ENCODE data around the gene ZNF385B. TPM values are rescaled to one million over a fixed set of nuclear protein-coding genes. Genes with fewer than 3 reads are reported as not detected.

Gene ZNF385B
- total RNA-seq, 1 donor from 2014 or later = 1.2 TPM

DNA sequence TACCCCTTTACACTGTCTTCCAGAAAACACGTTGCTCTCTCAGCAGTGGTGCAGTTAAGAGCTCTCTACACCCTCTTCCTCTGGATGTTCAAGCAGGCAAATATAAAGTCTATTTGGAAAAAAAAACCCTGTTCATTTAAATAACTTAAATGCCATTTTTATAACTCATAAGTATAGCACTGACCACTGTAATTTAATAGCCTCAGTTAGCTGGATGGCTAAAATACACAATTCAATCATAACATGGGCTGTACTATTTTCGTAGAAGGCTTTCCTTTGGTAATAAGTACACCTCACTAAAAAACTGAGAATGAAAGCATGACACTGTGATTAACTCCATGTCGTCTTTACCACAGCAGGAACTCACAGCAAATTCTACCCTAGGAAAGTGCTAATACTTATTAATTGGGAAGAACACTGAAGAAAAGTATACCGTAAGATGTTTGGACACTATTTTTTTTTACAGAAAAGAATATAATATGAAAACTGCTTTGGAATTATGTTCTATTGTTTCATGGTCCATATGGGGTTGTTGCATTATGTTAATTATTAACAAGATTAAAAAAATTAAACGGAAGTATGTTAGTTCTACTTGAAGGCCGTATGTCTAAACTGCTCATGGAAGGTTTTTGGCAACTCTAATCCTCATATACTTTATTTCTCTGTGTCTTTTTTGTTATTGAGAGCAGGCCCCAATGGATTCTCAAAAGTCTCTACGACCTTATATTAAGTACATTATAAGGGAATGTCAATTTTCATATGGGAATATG, 269.1 kb downstream of the ZNF385B start:
- DNase-seq (ENCODE audit: low read depth) = peak; percentile 63

DNA sequence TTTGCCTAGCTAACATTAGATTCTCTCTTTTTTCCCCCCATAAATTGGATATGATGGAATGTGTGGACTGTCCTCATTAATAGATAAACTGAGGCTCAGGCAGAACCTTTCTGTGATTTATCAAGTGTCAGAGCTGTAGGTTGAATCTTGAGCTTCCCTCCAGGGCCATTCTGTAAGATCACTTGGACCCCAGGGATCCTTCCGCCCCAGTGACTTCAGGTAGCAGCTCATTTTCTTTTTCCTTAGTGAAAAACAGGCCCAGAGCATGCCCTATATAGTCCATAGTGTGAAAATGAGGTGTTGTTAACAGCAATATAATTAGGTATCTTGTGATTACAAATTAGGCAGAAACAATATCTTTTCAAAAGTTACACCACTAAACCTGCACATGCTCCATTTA, 269.7 kb downstream of the ZNF385B start:
- no peak for DNase-seq (ENCODE audit: low read depth)

DNA sequence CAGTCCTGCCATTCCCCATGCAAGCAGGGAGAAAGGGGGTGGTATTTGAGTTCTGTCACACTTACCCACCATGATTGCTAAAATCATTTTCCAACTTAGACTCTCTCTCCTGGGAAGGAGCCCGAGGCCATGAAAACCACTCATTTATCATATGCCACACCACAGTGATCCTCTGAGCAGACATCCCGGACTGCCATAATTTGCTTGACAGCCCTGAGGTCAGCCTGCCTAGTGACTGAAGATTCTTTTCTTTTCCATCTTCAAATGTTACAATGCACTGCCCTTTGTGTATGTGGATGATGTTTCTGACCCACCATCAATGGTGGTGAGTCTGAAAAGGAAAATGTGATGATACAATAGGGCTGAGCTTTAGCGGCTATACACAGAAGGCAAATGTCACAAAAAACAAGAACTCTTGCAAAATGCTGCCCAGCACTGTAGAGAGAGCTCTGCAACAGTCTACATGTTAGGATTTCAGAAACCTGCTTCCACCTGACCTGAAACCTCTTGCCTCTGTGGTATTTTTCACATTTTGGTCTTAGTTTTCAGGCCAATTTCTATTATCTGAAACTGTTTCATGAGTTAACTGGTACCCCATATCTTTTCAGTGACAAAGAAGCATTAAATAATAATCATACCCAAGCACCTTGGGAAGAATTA, 272.8 kb downstream of the ZNF385B start:
- DNase-seq (ENCODE audit: low read depth) = no peak

DNA sequence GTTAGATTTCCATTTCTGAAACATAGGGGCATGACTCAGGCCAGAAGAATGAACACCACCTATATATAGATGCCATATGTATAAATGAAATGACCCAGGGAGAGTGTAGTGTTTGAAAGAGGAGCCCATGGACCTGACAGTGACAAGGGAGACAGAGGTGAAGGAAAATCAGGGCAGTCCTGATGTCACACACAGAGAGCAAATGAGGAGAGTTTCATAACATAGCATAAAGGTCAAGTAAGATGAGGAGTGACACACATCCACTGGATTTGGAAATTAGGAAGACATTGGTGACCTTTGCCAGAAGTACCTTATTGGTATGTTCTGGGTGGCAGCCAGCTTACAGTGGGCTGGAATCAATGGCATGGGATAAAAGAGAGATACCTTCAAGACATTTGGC, 276.7 kb downstream of the ZNF385B start:
- no peak for DNase-seq (ENCODE audit: low read depth)

DNA sequence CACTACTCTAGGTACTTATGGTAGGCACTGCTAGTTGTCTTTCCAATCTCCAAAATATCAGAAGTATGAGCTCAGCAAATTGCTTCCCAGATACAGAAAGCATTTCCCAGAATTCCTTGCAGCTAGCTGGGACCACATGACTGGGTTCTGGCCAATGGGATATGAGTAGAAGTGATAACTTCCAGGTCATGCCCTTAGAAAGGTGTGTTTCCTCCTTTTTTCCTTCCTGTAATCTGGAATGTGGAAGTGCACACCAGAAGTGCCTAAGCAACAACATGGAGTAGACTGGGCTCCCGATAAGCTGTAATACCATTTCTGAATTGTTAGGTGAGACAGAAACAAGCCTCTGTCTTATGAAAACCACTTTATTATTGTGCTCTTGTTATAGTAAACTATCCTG, 279.8 kb downstream of the ZNF385B start:
- DNase-seq (ENCODE audit: low read depth) = no peak

DNA sequence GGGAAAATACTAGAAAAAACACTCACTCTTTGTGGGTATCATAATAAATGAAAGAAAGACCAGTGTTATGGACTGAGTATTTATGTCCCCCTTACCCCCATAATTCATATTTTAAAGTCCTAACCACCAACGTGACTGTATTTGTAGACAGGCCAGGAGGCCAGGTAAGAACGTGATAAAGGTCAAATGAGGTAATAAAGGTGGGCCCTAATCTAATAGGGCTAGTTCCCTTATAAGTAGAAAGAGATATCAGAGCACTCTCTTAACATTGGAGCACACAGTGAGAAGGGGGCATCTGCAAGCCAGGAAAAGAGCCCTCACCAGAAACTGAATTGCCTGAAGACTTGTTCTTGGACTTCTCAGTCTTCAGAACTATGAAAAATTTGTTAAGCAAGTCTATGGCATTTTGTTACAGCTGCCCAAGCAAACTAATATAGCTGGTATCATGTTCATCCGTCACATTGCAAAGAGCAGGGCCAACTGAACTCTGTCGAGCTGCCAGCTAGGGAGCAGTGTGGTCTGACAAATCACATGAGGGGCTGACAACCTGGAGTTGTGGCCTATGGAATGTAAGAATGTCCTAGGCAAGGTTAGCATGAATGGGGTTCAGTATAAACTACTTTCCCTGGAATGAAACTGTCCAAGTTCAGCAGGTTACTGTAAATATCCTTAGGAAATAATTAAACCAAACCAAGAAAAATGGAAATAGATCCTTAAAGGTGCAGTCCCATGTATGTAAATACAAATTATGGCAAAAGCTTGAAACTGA, 280.9 kb downstream of the ZNF385B start:
- DNase-seq (ENCODE audit: low read depth) = peak; percentile 61

DNA sequence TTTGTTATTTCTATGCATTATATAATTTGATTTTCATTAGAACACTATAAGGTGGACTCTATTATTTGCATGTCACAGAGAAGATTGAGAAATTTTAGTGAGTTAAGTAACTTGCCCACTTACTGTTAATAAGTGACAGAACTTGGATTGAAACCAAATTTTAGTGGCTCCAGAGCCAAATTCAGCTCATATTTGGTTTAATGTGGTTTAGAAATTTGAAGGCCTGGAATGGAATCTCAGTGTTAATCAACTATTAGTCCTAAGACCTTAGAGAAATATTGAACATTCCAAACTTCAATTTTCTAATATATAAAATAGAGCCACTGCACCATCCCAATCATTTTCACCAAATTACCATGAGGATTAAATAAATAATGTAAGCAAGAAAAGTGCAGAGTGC, 281.6 kb downstream of the ZNF385B start:
- DNase-seq (ENCODE audit: low read depth) = no peak

DNA sequence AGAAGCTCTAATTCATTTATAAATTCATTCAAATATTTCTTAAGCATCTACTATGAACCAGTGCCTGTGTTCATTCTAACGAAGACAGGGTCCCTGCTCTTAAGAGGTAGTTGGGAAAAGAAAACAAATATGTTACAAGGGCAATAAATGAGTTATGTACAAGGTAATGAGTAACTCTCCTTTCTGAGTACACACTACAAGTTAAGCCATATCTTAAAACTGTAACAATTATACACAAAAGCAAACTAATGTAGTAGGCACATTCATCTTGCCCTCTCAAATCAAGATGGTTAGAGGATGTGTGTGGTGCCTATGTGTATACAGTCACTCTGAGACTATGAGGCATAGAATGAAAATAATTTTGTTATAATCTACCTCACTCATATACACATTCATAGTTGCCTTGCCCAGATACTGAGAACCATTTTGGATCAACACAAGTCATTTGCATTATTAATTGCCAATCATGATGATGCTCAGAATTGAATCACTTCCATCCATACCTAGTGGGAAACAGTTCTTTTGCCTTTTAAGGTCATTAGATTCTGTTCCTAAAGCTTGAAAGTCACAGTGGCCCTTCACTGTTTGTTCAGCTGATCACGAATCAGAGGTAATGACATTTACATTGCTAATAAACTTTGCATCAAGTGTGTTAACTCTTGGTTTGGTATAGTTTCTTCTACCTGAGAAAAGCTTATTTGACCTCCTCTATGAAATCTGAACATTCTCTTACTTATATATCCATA, 283.1 kb downstream of the ZNF385B start:
- DNase-seq (ENCODE audit: low read depth) = no peak

DNA sequence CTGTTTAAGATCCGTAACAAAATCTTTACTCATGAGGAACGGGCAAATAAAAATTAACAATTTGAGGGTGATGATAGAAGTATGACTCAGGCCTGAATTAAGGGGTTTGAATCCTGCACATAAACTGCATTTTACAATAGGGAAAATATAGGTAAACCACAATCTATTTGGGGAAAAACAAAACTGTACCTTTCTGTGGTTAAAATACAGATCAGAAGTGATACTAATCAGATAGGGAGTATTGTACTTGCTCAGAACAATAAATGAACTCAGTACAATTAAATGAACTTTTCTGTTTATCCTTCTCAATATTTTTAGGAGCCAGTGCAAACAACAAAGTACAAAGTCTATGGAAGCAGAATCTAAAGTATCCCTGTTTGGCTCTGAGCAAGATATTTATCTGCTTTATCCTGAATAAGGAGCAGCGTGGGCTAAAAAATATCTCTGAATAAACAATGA, 287.3 kb downstream of the ZNF385B start:
- DNase-seq (ENCODE audit: low read depth) = no peak

DNA sequence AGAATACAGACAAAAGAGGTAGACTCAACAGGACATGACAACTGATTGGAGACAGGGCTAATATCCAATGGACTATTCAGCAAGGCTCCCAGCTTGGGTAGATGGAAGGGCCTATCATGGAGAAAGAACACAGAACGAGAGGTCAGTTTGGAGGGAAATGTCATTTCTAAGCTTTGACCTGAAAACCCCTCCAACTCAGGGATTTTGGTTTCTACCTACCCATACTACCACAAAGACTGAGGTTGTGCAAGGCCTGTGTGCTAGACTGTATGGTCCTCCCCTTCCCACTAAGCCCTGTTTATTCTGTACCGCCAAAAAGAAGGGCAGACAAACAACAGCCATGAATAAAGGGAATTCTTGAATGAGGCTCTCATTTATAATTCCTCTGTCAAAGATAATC, 288.9 kb downstream of the ZNF385B start:
- DNase-seq (ENCODE audit: low read depth) = no peak

DNA sequence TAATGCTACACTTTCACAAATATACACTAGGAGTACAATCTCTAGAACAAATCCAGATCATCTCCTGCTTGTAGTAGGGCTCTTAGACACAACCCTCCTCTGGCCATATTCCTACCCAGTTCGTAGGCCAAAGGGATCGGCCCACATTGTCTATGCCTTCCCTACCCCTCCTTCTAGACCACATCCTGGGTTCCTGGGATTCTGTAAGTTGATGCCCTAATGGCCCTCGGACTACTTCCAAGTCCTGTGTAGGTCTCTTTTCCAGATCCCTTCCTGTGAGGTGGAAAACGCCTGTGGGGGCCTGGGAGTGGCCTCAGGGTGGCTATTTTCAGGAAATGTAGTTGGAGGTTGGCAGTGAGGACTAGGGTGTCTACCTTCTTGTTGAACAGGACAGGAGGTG, 289.7 kb downstream of the ZNF385B start:
- DNase-seq (ENCODE audit: low read depth) = no peak

DNA sequence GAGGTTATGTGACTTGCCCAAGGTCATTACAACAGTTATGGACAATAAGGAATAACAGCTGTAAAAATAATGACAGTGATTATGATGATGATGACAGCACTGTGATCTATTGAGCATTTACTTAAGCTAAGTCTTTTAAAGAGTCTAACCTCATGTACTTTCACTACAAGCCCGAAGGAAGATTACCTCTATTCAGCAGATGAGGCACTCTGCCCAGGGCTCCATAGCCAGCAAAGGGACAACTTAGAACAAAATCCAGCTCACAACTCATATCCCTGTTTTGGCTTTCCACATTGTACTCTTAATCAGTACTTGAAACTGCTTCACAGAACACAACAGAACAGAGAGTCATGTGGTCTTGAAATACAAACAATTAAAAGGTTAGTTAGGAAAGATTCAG, 290.2 kb downstream of the ZNF385B start:
- no peak for DNase-seq (ENCODE audit: low read depth)

DNA sequence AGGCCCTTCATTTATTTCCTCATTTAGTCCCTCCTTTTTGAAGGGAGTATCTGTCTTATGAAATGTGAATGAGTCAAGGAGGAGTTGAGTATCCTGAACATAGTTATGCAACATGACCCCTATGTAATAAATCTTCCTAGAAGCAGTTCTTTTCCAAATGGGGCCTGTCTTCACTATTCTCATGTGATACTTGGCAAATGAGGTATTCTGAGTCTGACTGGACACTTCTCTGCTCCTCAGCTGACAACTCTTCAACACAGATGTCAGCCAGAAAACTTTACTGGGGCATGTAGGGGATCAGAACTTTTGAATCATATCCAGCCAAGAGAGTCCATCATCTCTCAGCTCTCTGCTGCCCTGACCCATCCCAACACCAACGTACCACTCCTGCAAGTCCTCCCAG, 291.6 kb downstream of the ZNF385B start:
- peak; percentile 64 for DNase-seq (ENCODE audit: low read depth)

DNA sequence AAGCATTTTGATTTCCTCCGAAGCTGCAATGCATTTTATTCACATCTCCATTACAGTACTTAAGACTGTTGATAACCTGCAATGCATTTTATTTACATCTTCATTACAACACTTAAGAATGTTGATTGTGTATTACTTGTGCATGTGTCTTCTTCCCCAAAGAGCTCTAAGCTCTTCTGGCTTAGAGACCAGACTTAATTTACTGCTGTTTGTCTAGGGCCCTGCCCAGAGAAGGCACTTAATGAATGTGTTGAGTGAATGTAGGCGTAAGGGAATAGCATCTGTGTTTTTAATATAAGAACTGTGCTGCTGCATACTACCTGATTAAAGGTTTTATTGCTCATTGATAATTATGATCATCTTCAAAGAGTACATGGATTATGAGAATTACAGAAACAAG, 295.6 kb downstream of the ZNF385B start:
- no peak for DNase-seq (ENCODE audit: low read depth)

DNA sequence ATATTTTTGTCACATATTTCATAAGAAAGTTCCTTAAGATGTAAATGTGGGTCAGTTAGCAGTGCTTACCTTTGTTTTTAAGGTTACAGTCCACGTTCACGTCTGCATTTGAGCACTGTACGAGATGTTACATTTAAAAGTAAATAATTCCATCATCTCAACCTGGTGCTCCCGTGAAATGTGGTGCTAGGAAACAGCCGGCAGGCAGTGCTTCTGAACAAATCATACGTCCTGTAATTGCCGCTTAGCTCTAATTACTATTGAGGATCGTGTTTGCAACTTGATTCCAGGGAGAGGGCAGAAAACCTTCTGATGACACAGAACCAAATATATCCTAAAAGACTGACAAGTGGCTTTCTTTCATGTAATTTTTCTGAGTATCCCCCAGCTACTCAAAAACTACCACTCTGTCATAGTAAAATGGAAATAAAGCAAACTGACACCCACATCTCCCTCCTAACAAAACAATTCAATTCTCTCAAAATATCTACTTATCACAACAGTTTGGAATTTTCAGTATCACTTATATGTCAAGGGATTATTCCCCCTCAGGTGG, 299.0 kb downstream of the ZNF385B start:
- DNase-seq (ENCODE audit: low read depth) = peak; percentile 19

DNA sequence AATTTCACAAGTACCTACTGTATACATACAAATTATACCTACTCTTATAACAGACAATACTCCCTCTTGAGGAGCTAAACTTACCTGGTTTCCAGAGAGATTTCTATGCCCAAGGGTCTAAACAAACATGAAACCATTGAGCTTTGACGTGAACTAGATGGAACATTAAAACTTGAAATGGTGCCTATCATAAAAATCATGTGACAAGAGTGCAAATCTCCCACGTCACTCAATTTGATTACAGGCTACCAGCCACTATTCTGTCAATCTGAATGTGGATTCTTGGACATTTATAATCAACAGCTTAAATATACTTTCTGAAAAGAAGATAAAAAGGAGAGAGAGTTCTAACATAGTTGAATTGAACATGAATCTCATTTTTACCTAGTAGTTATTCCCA, 299.7 kb downstream of the ZNF385B start:
- DNase-seq (ENCODE audit: low read depth) = no peak

DNA sequence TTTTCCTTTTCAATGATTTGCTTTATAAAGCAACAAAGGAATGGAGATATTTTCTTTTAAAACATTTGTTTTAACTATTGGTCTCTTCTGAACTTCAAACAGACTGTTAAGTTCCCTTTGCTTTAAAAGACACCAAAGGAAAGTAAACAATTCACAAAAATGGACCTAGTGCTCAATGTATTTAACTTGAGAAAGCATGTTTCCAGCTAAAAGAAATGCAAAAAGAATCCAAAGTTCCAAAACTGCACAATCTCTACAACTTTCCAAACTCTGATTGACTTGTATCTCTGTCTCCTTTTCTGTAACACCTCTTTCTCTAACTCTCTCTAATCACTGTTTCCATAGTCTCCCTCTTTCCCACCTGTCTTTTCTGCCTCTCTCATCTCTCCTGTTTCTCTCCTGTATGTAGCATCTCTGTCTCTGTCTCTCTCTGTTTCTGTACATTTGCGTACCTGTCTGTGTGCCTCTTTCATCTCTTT, 301.1 kb downstream of the ZNF385B start:
- DNase-seq (ENCODE audit: low read depth) = no peak

DNA sequence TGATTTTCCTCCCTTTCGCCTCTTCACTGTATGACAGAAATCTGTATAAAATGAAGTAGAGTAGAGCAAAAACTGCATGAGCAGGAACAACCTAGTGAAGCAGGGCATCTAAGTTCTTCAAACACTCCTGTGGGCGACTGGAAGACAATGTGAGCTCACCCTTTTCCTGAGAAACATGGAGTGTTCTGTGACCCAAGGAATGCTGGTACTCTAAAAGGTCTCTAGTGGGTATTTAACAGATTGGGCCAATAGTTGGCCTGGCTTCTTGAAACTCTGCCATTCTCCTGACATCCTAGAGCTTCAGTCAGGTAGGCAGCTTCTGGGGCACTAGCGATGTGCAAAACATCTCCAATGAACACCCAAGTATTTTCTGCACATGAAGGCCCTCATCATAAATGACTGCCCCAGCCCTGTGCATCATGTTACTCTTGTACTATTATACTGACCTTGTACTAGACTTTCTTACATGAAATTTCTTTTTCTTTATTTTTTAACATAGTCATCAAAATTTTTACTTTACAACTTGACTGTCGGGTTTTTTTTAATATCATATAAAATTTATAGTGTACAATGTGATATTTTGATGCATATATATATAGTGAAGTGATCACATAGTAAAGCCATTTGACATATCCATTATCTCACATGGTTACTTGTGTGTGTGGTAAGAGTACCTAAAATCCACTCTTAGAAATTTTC, 302.2 kb downstream of the ZNF385B start:
- DNase-seq (ENCODE audit: low read depth) = no peak

DNA sequence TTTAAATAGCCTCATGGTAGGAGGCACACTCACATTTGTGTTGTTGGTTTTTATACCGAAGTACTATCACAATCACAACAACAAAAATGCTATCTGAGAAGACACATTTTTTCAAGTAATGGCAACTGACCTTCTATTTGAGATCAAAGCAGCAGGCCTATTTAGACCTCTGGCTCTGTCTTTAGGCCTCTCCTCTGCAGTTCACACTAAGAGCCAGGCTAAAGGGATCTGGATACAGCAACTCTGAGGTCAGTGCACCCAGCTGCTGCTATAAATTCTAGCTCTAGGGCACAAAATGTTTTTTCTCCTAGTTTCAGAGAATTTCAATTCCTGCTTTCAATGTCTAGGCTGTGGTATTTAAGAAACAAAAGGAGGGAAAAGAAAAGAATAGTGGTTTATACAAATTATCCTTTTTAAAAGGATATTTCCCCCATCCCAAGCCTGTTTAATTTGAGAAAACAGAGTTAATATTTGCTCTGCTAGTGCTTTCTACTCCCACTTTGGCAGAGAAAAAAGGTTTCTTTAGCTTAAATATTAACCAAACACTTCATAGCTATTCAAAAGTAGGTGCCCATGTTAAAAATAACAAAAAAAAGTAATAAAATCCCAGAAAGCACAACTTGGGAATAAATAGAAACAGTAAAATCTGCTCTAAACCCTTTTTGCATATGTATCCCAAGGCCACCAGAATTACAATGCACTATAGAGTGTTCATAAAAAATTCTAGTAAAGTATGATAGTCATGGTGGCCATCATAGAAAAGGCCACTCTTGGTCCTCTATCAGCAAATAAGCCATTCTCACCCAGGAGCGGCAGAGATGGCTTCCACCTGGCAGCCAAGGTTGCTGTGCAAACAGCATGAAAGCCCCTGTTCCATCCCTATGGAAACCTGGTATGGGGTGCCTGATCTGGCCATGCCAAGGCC, 303.1 kb downstream of the ZNF385B start:
- DNase-seq (ENCODE audit: low read depth) = peak; percentile 53

Measured in myocyte (in vitro differentiated cells).